Smooth muscle cell (in vitro differentiated cells): ENCODE results near the gene DUOXA1. TPM values are rescaled to one million over a fixed set of nuclear protein-coding genes. Genes with fewer than 3 reads are reported as not detected.

ENCODE experiments used
- DNase-seq: peaks from one replicate; lab custom pipeline; 2025; ENCODE audit not compliant: unreplicated experiment; lab: John Stamatoyannopoulos, UW
- H2AFZ ChIP-seq: fragments of 200-600 bp; sonication (generic); 2 replicates; pipeline ENCODE4 v1.6.0; 2016; ENCODE audit warnings: antibody characterized with exemption, low read depth, mild to moderate bottlenecking
- H3F3A ChIP-seq: fragments of 200-600 bp; sonication (generic); 2 replicates; pipeline ENCODE4 v1.6.0; 2017; ENCODE audit warnings: antibody characterized with exemption, low read depth
- H3K27ac ChIP-seq: fragments of 200-600 bp; sonication (generic); 2 replicates; pipeline ENCODE4 v1.5.1; 2016; ENCODE audit warnings: low read depth, mild to moderate bottlenecking
- H3K27me3 ChIP-seq: fragments of 200-600 bp; sonication (generic); 2 replicates; pipeline ENCODE4 v1.6.1; 2016; ENCODE audit warnings: low read depth, mild to moderate bottlenecking
- H3K36me3 ChIP-seq: fragments of 200-600 bp; sonication (generic); 2 replicates; pipeline ENCODE4 v1.5.1; 2016; ENCODE audit warnings: low read depth
- H3K4me1 ChIP-seq: fragments of 200-600 bp; sonication (generic); 2 replicates; pipeline ENCODE4 v1.5.1; 2016; ENCODE audit warnings: low read depth
- H3K4me2 ChIP-seq: fragments of 200-600 bp; sonication (generic); 2 replicates; pipeline ENCODE4 v1.6.0; 2016; ENCODE audit warnings: mild to moderate bottlenecking
- H3K4me3 ChIP-seq: fragments of 200-600 bp; sonication (generic); 2 replicates; pipeline ENCODE4 v1.5.1; 2016; ENCODE audit warnings: mild to moderate bottlenecking
- H3K79me2 ChIP-seq: fragments of 200-600 bp; sonication (generic); 2 replicates; pipeline ENCODE4 v1.6.0; 2016; ENCODE audit warnings: low read depth, mild to moderate bottlenecking
- H3K9ac ChIP-seq: fragments of 200-600 bp; sonication (generic); 2 replicates; pipeline ENCODE4 v1.6.0; 2016; ENCODE audit warnings: low read depth
- H3K9me3 ChIP-seq: fragments of 200-600 bp; sonication (generic); replicated peaks from 2 replicates; pipeline ENCODE4 v1.5.1; 2016; ENCODE audit warnings: low read depth
- H4K20me1 ChIP-seq: fragments of 200-600 bp; sonication (generic); 2 replicates; pipeline ENCODE4 v1.6.0; 2016; ENCODE audit warnings: low read depth
- WGBS: methylation state at CpG from one replicate; pipeline ENCODE4 v1.1.7; 2016; ENCODE audit warnings: low lambda C conversion rate; 5-methylcytosine and 5-hydroxymethylcytosine counted together
- polyA plus RNA-seq: library from polyadenylated mRNA; unstranded; fragments of >200 nt; fragmentation: Nextera tagmentation; extraction: Ambion mirVana; gene quantifications from 2 replicates; pipeline ENCODE4 v1.2.1, GENCODE V29; 2016
- total RNA-seq: library from RNA; depleted of rRNA; stranded (reverse); fragments of >200 nt; gene quantifications from 2 replicates; pipeline ENCODE4 v1.2.3, GENCODE V29; 2014
- TF ChIP-seq, protein P1 (sequence below): fragments of 200-600 bp; sonication (generic); IDR thresholded peaks from 2 replicates; pipeline ENCODE4 v1.5.1; 2017; ENCODE audit warnings: borderline replicate concordance, mild to moderate bottlenecking, antibody characterized with exemption; ENCODE audit not compliant: insufficient read depth, poor library complexity, severe bottlenecking

DUOXA1 gene
- total and polyA plus RNA-seq, 2 experiments from 2014 or later: 2.8 to 7.6 TPM

- Histone ChIP-seq H4K20me1 (no peaks in the 10 kb centered on the region), H3K27me3 (peaks cover 61% of the 10 kb centered on the region), H3K9ac (no peak overlapping the region), H3K9me3 (no peaks in the 10 kb centered on the region), H3K36me3 (no peaks in the 10 kb centered on the region), H3K4me1 (peaks cover 8% of the 10 kb centered on the region), H3F3A (no peaks in the 10 kb centered on the region), H3K4me3 (no peak overlapping the region), H2AFZ (no peak overlapping the region), H3K79me2 (no peaks in the 10 kb centered on the region), H3K27ac (no peak overlapping the region), H3K4me2 (no peak overlapping the region)
- DNase-seq: no peak
- WGBS: 45% methylated on average over 65 of the region's 65 CpGs
- TF ChIP-seq, protein P1, sequence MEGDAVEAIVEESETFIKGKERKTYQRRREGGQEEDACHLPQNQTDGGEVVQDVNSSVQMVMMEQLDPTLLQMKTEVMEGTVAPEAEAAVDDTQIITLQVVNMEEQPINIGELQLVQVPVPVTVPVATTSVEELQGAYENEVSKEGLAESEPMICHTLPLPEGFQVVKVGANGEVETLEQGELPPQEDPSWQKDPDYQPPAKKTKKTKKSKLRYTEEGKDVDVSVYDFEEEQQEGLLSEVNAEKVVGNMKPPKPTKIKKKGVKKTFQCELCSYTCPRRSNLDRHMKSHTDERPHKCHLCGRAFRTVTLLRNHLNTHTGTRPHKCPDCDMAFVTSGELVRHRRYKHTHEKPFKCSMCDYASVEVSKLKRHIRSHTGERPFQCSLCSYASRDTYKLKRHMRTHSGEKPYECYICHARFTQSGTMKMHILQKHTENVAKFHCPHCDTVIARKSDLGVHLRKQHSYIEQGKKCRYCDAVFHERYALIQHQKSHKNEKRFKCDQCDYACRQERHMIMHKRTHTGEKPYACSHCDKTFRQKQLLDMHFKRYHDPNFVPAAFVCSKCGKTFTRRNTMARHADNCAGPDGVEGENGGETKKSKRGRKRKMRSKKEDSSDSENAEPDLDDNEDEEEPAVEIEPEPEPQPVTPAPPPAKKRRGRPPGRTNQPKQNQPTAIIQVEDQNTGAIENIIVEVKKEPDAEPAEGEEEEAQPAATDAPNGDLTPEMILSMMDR: no peak
Measured at GRCh38 chr15:45116482-45117307, 13.0 kb downstream of the DUOXA1 start.

DNA sequence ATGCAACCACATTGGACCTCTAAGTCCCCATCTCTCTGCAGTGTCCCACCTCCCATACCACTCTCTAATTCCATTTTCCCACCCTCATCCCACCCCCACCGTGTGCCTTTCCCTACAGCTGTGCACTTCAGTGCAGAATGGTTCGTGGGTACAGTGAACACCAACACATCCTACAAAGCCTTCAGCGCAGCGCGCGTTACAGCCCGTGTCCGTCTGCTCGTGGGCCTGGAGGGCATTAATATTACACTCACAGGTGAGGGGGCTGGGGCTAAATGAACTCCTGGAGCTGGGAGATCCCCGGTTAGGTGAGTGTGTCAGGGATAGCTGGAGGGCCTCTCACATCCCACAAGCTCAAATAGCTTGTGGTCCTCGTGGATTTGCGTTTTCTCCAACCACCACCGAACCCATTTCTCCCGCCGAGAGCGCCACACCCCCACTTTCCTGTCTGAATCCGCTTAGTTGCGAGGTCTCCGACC, 13.6 kb downstream of the DUOXA1 start:
- WGBS: 61% methylated on average over 19 of the region's 19 CpGs
- Histone ChIP-seq H3K4me2 (no peak overlapping the region), H3K27me3 (peaks cover 67% of the 10 kb centered on the region), H3K4me3 (no peak overlapping the region), H3K79me2 (no peaks in the 10 kb centered on the region), H2AFZ (no peak overlapping the region), H3K4me1 (peaks cover 8% of the 10 kb centered on the region), H4K20me1 (no peaks in the 10 kb centered on the region), H3K9me3 (no peaks in the 10 kb centered on the region), H3K36me3 (no peaks in the 10 kb centered on the region), H3F3A (no peaks in the 10 kb centered on the region), H3K9ac (no peak overlapping the region), H3K27ac (no peak overlapping the region)
- DNase-seq: no peak
- TF ChIP-seq, protein P1: no peak

DNA sequence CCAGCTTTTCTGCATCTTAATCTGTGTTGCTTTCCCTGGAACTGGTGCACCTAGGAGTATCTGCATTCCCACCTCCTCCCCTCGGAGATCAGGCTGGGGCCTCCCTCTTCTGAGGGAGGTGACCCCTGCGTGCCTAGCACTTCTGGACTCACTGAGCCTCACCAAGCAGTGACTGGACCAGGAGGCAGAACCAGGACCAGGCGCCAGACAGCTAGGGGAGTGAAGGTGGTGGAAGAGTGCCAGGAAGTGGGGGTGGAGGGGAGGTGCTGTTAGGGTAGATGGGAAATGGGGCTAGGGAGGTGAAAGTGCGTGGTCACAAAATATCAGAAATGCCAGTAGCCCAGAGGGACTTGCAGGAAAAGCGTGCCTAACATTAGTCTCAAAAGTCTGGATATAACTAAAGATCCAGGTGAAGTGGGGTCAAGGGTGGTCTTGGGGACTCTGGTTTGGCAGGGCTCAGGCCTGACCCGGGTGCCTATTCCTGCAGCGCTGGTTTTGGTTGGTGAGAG, 14.3 kb downstream of the DUOXA1 start:
- peaks cover 71% of the 10 kb centered on the region for H3K27me3 ChIP-seq
- H3K9me3 ChIP-seq: no peaks in the 10 kb centered on the region
- no peak overlapping the region for H3K27ac ChIP-seq
- H3F3A ChIP-seq: no peaks in the 10 kb centered on the region
- no peak overlapping the region for H3K4me3 ChIP-seq
- H3K36me3 ChIP-seq: no peaks in the 10 kb centered on the region
- 71% methylated on average over 7 of the region's 7 CpGs for WGBS
- no peaks in the 10 kb centered on the region for H4K20me1 ChIP-seq
- no peak overlapping the region for H3K4me2 ChIP-seq
- TF ChIP-seq, protein P1: no peak
- H3K79me2 ChIP-seq: no peaks in the 10 kb centered on the region
- no peak overlapping the region for H2AFZ ChIP-seq
- no peak overlapping the region for H3K9ac ChIP-seq
- DNase-seq: no peak
- peaks cover 8% of the 10 kb centered on the region for H3K4me1 ChIP-seq
